ENCODE measurements around the gene MRPL12. TPM values are rescaled to one million over a fixed set of nuclear protein-coding genes. Genes with fewer than 3 reads are reported as not detected.

MRPL12 gene
- total RNA-seq, 1 donor from 2014 or later: 87.9 TPM

DNA sequence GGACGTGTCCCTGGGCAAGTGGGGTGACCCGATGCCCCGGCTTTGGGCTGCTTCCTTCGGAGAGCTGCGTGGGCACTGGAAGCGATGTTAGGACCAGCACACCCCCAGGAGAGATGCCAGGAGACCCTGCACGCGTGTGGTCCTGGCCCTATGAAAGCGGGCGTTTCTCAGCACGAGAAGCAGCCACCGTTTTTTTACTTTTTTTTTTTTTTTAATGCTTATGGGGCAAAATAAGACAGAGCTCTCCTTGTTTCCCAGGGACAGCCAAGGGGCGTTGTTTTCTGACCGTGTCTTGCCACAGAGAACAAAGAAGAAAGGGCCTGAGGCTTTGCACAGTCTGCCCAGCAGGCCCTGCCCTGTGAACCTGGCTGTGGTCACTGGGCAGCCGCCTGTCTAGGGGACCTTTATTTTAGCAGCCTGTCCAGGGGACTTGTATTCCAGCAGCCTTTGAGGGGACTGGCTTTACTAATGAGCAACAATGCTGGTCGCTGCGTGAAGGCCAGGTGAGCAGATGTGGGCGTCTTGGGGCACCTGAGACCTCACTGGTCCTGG, 9.9 kb downstream of the MRPL12 start:
- Mint-ChIP-seq H3K36me3 (no peaks in the 10 kb centered on the region), H3K4me3 (peak overlapping the region; percentile 94), H3K4me1 (ENCODE audit: unreplicated experiment) (peaks cover 8% of the 10 kb centered on the region), H3K27me3 (peaks cover 8% of the 10 kb centered on the region), H3K9me3 (no peaks in the 10 kb centered on the region), H3K27ac (peak overlapping the region; percentile 95)
- DNase-seq (ENCODE audit: extremely low spot score, unreplicated experiment): no peak
- TF ChIP-seq, protein P1, sequence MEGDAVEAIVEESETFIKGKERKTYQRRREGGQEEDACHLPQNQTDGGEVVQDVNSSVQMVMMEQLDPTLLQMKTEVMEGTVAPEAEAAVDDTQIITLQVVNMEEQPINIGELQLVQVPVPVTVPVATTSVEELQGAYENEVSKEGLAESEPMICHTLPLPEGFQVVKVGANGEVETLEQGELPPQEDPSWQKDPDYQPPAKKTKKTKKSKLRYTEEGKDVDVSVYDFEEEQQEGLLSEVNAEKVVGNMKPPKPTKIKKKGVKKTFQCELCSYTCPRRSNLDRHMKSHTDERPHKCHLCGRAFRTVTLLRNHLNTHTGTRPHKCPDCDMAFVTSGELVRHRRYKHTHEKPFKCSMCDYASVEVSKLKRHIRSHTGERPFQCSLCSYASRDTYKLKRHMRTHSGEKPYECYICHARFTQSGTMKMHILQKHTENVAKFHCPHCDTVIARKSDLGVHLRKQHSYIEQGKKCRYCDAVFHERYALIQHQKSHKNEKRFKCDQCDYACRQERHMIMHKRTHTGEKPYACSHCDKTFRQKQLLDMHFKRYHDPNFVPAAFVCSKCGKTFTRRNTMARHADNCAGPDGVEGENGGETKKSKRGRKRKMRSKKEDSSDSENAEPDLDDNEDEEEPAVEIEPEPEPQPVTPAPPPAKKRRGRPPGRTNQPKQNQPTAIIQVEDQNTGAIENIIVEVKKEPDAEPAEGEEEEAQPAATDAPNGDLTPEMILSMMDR (conservative IDR thresholded peaks at IDR 0.05): no peak

DNA sequence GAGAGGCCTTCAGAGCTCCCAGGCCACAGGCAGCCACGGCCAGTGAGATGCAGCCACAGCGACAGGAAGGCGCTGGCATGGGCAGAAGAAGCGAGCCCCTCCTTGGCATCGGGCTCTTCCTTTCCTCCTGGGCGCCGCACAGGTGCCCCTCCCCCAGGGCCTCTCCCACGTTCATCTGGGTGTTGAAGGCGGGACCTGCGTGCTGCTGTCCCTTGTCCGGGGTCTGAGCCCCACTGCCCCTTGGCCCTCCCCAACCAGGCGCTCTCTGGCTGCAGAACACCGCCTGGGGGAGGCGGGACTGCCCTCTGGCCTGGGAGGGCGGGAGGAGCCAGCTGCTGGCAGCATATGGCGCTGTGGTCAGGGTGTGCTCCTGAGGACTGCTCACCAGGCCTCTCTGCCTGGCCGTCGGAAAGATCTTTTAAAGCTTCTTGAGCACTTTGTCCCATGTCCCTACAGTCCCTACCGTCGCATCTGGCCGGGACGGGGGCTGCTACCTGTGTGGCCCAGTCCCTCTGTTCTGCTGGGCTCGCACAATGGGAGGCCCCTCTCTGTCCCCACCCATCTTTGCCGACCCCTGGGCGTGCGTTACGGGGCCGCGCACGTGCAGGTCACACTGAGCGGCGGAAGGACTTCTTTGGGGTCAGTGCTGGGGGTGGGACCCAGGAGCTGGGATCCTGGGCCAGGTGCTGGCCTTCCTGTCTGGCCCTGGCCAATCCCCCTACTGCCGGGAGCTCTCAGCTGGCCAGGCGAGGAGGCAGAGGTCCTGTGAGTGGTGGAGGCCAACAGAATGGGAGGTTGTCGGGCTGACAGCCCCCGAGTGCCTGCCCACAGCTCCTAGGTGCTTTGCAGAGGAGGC, 10.6 kb downstream of the MRPL12 start:
- Mint-ChIP-seq H3K9me3 (no peaks in the 10 kb centered on the region), H3K4me3 (peak overlapping the region; percentile 94), H3K36me3 (no peaks in the 10 kb centered on the region), H3K27ac (peak overlapping the region; percentile 95), H3K27me3 (peaks cover 8% of the 10 kb centered on the region), H3K4me1 (ENCODE audit: unreplicated experiment) (peaks cover 8% of the 10 kb centered on the region)
- TF ChIP-seq, protein P1 (conservative IDR thresholded peaks at IDR 0.05): no peak
- DNase-seq (ENCODE audit: extremely low spot score, unreplicated experiment): no peak

DNA sequence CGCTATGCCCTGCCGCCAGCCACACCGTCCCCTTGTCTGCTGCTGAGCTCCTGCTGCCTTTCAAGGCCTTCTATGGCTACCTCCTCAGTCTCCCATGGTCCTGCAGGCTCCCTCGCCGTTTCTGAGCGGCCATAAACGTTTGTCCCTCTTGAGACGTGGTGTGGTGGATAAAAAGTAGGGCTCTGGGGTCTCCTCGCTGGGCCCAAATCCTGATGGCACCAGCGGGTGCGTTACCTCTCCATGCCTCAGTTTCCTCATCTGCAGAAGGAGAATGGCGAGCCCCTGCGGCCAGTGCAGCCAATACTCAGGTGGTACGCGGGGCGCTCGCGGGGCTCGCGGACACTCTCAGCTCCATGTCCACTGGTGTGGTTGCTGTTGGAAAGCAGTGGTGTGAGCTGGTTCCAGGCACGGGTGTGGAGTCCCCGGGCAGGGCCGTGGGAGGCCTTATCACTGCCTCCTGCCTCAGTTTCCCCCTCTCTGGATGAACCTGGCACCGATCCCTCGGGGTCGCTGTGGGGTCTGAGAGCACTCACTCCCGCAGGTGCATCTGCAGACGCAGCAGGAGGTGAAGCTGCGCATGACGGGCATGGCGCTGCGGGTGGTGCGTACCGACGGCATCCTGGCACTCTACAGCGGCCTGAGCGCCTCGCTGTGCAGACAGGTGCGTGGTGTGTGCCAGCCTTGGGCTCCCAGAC, 11.4 kb downstream of the MRPL12 start:
- Mint-ChIP-seq H3K27me3 (peaks cover 8% of the 10 kb centered on the region), H3K4me1 (ENCODE audit: unreplicated experiment) (peaks cover 8% of the 10 kb centered on the region), H3K27ac (no peak overlapping the region), H3K9me3 (no peaks in the 10 kb centered on the region), H3K4me3 (no peak overlapping the region), H3K36me3 (no peaks in the 10 kb centered on the region)
- DNase-seq (ENCODE audit: extremely low spot score, unreplicated experiment): no peak
- TF ChIP-seq, protein P1 (conservative IDR thresholded peaks at IDR 0.05): no peak

DNA sequence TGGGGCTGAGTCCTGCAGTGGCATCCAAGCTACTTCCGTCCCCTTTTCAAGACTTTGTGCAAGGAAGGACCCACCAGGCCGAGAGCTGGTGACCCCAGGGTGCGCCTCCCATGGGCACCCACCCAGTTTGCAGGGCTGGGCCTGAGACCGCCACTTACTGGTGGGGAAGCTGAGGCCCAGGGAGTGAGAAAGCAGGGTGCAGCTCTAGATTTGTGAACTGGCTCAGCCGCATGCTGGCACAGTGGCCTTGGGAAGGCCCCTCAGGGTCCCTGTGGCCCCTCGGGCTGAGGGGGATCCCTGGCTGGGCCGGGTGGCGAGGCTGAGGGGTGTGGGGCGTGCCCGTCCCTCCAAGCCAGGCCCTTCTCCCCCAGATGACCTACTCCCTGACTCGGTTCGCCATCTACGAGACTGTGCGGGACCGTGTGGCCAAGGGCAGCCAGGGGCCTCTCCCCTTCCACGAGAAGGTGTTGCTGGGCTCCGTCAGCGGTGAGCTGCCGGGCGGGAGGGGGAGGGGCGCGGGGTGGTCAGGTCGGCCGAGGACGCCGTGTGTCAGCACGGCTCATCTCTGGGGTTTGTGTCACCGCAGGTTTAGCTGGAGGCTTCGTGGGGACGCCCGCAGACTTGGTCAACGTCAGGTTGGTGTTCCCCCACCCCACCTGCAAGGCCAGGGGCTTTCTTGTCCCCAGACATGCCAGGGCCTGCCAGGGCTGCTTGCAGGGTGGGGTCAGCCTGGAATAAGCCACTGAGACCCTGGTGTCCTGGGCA, 12.1 kb downstream of the MRPL12 start:
- DNase-seq (ENCODE audit: extremely low spot score, unreplicated experiment): no peak
- Mint-ChIP-seq H3K27me3 (peaks cover 7% of the 10 kb centered on the region), H3K36me3 (no peaks in the 10 kb centered on the region), H3K4me3 (no peak overlapping the region), H3K4me1 (ENCODE audit: unreplicated experiment) (peaks cover 8% of the 10 kb centered on the region), H3K9me3 (no peaks in the 10 kb centered on the region), H3K27ac (no peak overlapping the region)
- TF ChIP-seq, protein P1 (conservative IDR thresholded peaks at IDR 0.05): no peak

All from type B pancreatic cell (in vitro differentiated cells).